Activated CD4-positive, alpha-beta memory T cell treated with anti-CD3 and anti-CD28 coated beads for 36 hours (primary cell): ENCODE measurements around the gene RGS7. TPM values are rescaled to one million over a fixed set of nuclear protein-coding genes. Genes with fewer than 3 reads are reported as not detected.
"Not testable (repeated sequence)": the region's sequence is repeated elsewhere in the genome, so short reads cannot be mapped to it uniquely, and the experiment has no call there.

Experiments
- CTCF ChIA-PET: fragments of 350-600 bp; sonication (Branson Sonifier 250); formaldehyde crosslinking; loops from one replicate; lab custom pipeline; 2021; ENCODE audit warnings: antibody characterized with exemption, inconsistent platforms; lab: Charles Lee
- POLR2A ChIA-PET: fragments of 350-600 bp; sonication (Branson Sonifier 250); formaldehyde crosslinking; loops from one replicate; lab custom pipeline; 2021; ENCODE audit warnings: antibody characterized with exemption; lab: Charles Lee
- DNase-seq: peaks from one replicate; pipeline ENCODE4 v3.0.0-alpha.2; 2020
- H3K27ac Mint-ChIP-seq: one replicate; pipeline ENCODE4 v1.8.0; 2021; ENCODE audit warnings: mixed read lengths
- H3K27me3 Mint-ChIP-seq: one replicate; pipeline ENCODE4 v1.8.0; 2021; ENCODE audit warnings: mixed read lengths
- H3K36me3 Mint-ChIP-seq: one replicate; pipeline ENCODE4 v1.8.0; 2021; ENCODE audit warnings: mixed read lengths
- H3K4me1 Mint-ChIP-seq: one replicate; pipeline ENCODE4 v1.8.0; 2021; ENCODE audit warnings: low read depth, mixed read lengths
- H3K4me3 Mint-ChIP-seq: one replicate; pipeline ENCODE4 v1.8.0; 2021; ENCODE audit warnings: mild to moderate bottlenecking, mixed read lengths
- H3K9me3 Mint-ChIP-seq: one replicate; pipeline ENCODE4 v1.8.0; 2021; ENCODE audit warnings: mixed read lengths
- intact Hi-C: fragments of 100-400 bp; cut with micrococcal nuclease; formaldehyde crosslinking; loops from one replicate; pipeline ENCODE4 v1.15.1; 2023
- total RNA-seq, 2 experiments: library from RNA; stranded (reverse); gene quantifications; one replicate each; pipeline ENCODE4 v1.2.3, GENCODE V29; 2021

Gene RGS7
- total RNA-seq, 2 experiments from 2014 or later: not detected

DNA sequence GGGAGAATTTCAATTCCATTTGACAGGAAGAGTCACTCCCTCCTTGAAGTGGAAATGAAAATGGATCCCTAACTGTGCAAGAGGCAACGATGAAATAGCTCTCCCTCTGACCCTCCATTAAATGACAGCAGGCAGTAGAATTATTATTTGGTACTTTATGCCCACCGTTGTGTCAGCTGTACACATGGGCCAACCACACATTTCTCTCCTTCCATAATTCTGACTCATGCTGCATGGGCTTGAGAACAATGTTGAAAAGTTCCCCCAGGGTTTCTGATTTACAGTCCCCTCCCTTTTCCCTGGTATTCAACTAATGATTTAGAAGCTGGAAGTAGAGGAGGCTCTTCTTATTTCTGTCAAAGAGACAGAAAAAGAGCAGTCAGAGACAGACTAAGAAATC is 103.5 kb downstream of the RGS7 start:
- ChIA-PET POLR2A (no interaction called here), CTCF (no interaction called here)

GRCh38 chr1:241250465-241250864 is 106.5 kb downstream of the RGS7 start:
- Mint-ChIP-seq H3K4me1 (no peaks in the 10 kb centered on the region), H3K27ac (no peak overlapping the region), H3K36me3 (no peaks in the 10 kb centered on the region), H3K9me3 (peaks cover 24% of the 10 kb centered on the region), H3K4me3 (no peak overlapping the region), H3K27me3 (peaks cover 2% of the 10 kb centered on the region)
- intact Hi-C loops: no loop called here
- POLR2A ChIA-PET: no interaction called here
- no peak for DNase-seq
- CTCF ChIA-PET: no interaction called here

More for the DNA sequence above, 103.5 kb downstream of the RGS7 start:
- no peak overlapping the region for H3K4me3 Mint-ChIP-seq
- H3K27me3 Mint-ChIP-seq: peaks cover 2% of the 10 kb centered on the region
- no peak for DNase-seq
- intact Hi-C loops: no loop called here
- H3K27ac Mint-ChIP-seq: no peak overlapping the region
- no peaks in the 10 kb centered on the region for H3K4me1 Mint-ChIP-seq
- H3K36me3 Mint-ChIP-seq: no peaks in the 10 kb centered on the region
- peaks cover 18% of the 10 kb centered on the region for H3K9me3 Mint-ChIP-seq

GRCh38 chr1:241240069-241240468 is 116.9 kb downstream of the RGS7 start:
- H3K27me3 Mint-ChIP-seq: no peaks in the 10 kb centered on the region
- H3K4me3 Mint-ChIP-seq: no peak overlapping the region
- intact Hi-C loops: no loop called here
- H3K27ac Mint-ChIP-seq: no peak overlapping the region
- no peak for DNase-seq
- H3K9me3 Mint-ChIP-seq: peaks cover 4% of the 10 kb centered on the region
- no peaks in the 10 kb centered on the region for H3K36me3 Mint-ChIP-seq
- no peaks in the 10 kb centered on the region for H3K4me1 Mint-ChIP-seq
- ChIA-PET CTCF (no interaction called here), POLR2A (no interaction called here)

- H3K27me3 Mint-ChIP-seq: no peaks in the 10 kb centered on the region
- intact Hi-C loops: no loop called here
- H3K36me3 Mint-ChIP-seq: no peaks in the 10 kb centered on the region
- no peaks in the 10 kb centered on the region for H3K4me1 Mint-ChIP-seq
- ChIA-PET CTCF (no interaction called here), POLR2A (no interaction called here)
- H3K9me3 Mint-ChIP-seq: peaks cover 4% of the 10 kb centered on the region
- no peak for DNase-seq
- H3K27ac Mint-ChIP-seq: no peak overlapping the region
- H3K4me3 Mint-ChIP-seq: no peak overlapping the region
Measured at GRCh38 chr1:241237873-241238272, 119.1 kb downstream of the RGS7 start.

GRCh38 chr1:241235256-241235897 is 121.6 kb downstream of the RGS7 start:
- Mint-ChIP-seq H3K4me3 (no peak overlapping the region), H3K27ac (no peak overlapping the region), H3K4me1 (no peaks in the 10 kb centered on the region), H3K9me3 (peaks cover 4% of the 10 kb centered on the region), H3K36me3 (no peaks in the 10 kb centered on the region), H3K27me3 (no peaks in the 10 kb centered on the region)
- CTCF ChIA-PET: no interaction called here
- POLR2A ChIA-PET: no interaction called here
- DNase-seq: no peak
- intact Hi-C loops: no loop called here

GRCh38 chr1:241229711-241230110 is 127.3 kb downstream of the RGS7 start:
- CTCF ChIA-PET: no interaction called here
- Mint-ChIP-seq H3K4me3 (no peak overlapping the region), H3K27me3 (no peaks in the 10 kb centered on the region), H3K27ac (no peak overlapping the region), H3K9me3 (peaks cover 3% of the 10 kb centered on the region), H3K4me1 (no peaks in the 10 kb centered on the region), H3K36me3 (no peaks in the 10 kb centered on the region)
- intact Hi-C loops: no loop called here
- POLR2A ChIA-PET: no interaction called here
- DNase-seq: no peak

- intact Hi-C loops: no loop called here
- no peaks in the 10 kb centered on the region for H3K4me1 Mint-ChIP-seq
- no peak overlapping the region for H3K4me3 Mint-ChIP-seq
- no peak overlapping the region for H3K27ac Mint-ChIP-seq
- peaks cover 3% of the 10 kb centered on the region for H3K9me3 Mint-ChIP-seq
- POLR2A ChIA-PET: no interaction called here
- no peaks in the 10 kb centered on the region for H3K36me3 Mint-ChIP-seq
- no peaks in the 10 kb centered on the region for H3K27me3 Mint-ChIP-seq
- CTCF ChIA-PET: no interaction called here
- DNase-seq: no peak
Measured at GRCh38 chr1:241229216-241229615, 127.8 kb downstream of the RGS7 start.

GRCh38 chr1:241228339-241228738 is 128.7 kb downstream of the RGS7 start:
- DNase-seq: no peak
- Mint-ChIP-seq H3K27ac (no peak overlapping the region), H3K27me3 (no peaks in the 10 kb centered on the region), H3K4me3 (no peak overlapping the region), H3K36me3 (no peaks in the 10 kb centered on the region), H3K9me3 (peaks cover 4% of the 10 kb centered on the region), H3K4me1 (no peaks in the 10 kb centered on the region)
- ChIA-PET CTCF (interaction anchor here (0.6 kb wide), 1 partner anchor 282 kb away, joined by 3 read pairs; no protein-coding TSS in a partner anchor), POLR2A (no interaction called here)
- intact Hi-C loops: no loop called here

GRCh38 chr1:241225741-241226140 is 131.3 kb downstream of the RGS7 start:
- Mint-ChIP-seq H3K4me3 (no peak overlapping the region), H3K4me1 (no peaks in the 10 kb centered on the region), H3K27ac (no peak overlapping the region), H3K36me3 (no peaks in the 10 kb centered on the region), H3K27me3 (no peaks in the 10 kb centered on the region), H3K9me3 (peaks cover 7% of the 10 kb centered on the region)
- no peak for DNase-seq
- intact Hi-C loops: no loop called here
- POLR2A ChIA-PET: no interaction called here
- CTCF ChIA-PET: no interaction called here

GRCh38 chr1:241224189-241224588 is 132.8 kb downstream of the RGS7 start:
- H3K36me3 Mint-ChIP-seq, H3K27ac Mint-ChIP-seq, H3K27me3 Mint-ChIP-seq, DNase-seq, H3K4me3 Mint-ChIP-seq, H3K4me1 Mint-ChIP-seq, intact Hi-C loops, POLR2A ChIA-PET, CTCF ChIA-PET, H3K9me3 Mint-ChIP-seq: not testable (repeated sequence)

- DNase-seq, POLR2A ChIA-PET, H3K4me3 Mint-ChIP-seq, H3K4me1 Mint-ChIP-seq, H3K27me3 Mint-ChIP-seq, H3K36me3 Mint-ChIP-seq, CTCF ChIA-PET, H3K27ac Mint-ChIP-seq, H3K9me3 Mint-ChIP-seq, intact Hi-C loops: not testable (repeated sequence)
Measured at GRCh38 chr1:241222813-241223212, 134.2 kb downstream of the RGS7 start.

GRCh38 chr1:241221319-241221718 is 135.7 kb downstream of the RGS7 start:
- H3K9me3 Mint-ChIP-seq: peaks cover 9% of the 10 kb centered on the region
- no peak overlapping the region for H3K27ac Mint-ChIP-seq
- no peaks in the 10 kb centered on the region for H3K4me1 Mint-ChIP-seq
- H3K27me3 Mint-ChIP-seq: no peaks in the 10 kb centered on the region
- DNase-seq: no peak
- POLR2A ChIA-PET: no interaction called here
- CTCF ChIA-PET: no interaction called here
- no peak overlapping the region for H3K4me3 Mint-ChIP-seq
- no peaks in the 10 kb centered on the region for H3K36me3 Mint-ChIP-seq
- intact Hi-C loops: no loop called here

GRCh38 chr1:241220913-241221312 is 136.1 kb downstream of the RGS7 start:
- CTCF ChIA-PET, H3K36me3 Mint-ChIP-seq, POLR2A ChIA-PET, H3K27ac Mint-ChIP-seq, H3K4me1 Mint-ChIP-seq, H3K9me3 Mint-ChIP-seq, H3K27me3 Mint-ChIP-seq, intact Hi-C loops, DNase-seq, H3K4me3 Mint-ChIP-seq: not testable (repeated sequence)
